Psoas muscle (tissue), 8 donors: ENCODE data around the gene TCERG1L. TPM values are rescaled to one million over a fixed set of nuclear protein-coding genes. Genes with fewer than 3 reads are reported as not detected.

Experiments
- ATAC-seq, 4 donors: fragments of 200-7000 bp; cut with Tn5 transposase; one replicate each; pipeline ENCODE4 v1.9.1; 2020; ENCODE audit warnings: moderate library complexity in 3 of 4, mild to moderate bottlenecking in 2 of 4
- DNase-seq, 2 donors: peaks; one replicate each; pipeline ENCODE4 v3.0.0-alpha.2; 2020
- H3K27ac ChIP-seq: fragments of 200-600 bp; one replicate; pipeline ENCODE4 v1.8.0; 2022
- H3K27me3 ChIP-seq, 3 donors: fragments of 200-600 bp in 1 of 3; one replicate each; pipeline versions ENCODE4 v1.6.1 to v1.8.0; 2013 to 2022; ENCODE audit warnings: low read length in 2 of 3, mild to moderate bottlenecking in 2 of 3, moderate library complexity in 1 of 3; ENCODE audit not compliant: insufficient read depth in 3 of 3
- H3K36me3 ChIP-seq, 2 donors: fragments of 200-600 bp in 1 of 2; one replicate each; pipeline versions ENCODE4 v1.6.1 to v1.8.0; 2013 to 2022; ENCODE audit warnings: low read depth in 1 of 2, mild to moderate bottlenecking in 1 of 2, moderate library complexity in 1 of 2; ENCODE audit not compliant: insufficient read depth in 1 of 2
- H3K4me1 ChIP-seq: fragments of 200-600 bp; one replicate; pipeline ENCODE4 v1.8.0; 2022
- H3K4me3 ChIP-seq: fragments of 200-600 bp; one replicate; pipeline ENCODE4 v1.8.0; 2022; ENCODE audit warnings: mild to moderate bottlenecking
- H3K9me3 ChIP-seq: fragments of 200-600 bp; one replicate; pipeline ENCODE4 v1.8.0; 2022
- CTCF ChIP-seq: fragments of 200-600 bp; IDR thresholded peaks from one replicate; pipeline ENCODE4 v1.8.0; 2022; ENCODE audit warnings: antibody characterized with exemption
- WGBS, 3 donors: extraction: QIAGEN DNeasy Blood & Tissue Kit; methylation state at CpG; one replicate each; pipeline versions ENCODE4 v1.1.6 to v1.1.7; 2013; 5-methylcytosine and 5-hydroxymethylcytosine counted together
- intact Hi-C, 2 donors: fragments of 100-400 bp; cut with DNase I; formaldehyde crosslinking; loops; one replicate each; pipeline versions ENCODE4 v1.11.0 to v1.14.2; 2022
- polyA plus RNA-seq, 3 donors: library from polyadenylated mRNA; stranded (reverse); fragments of 200-250 nt; gene quantifications; one replicate each; pipeline ENCODE4 v1.2.3, GENCODE V29; 2013
- total RNA-seq, 4 donors: library from RNA; stranded (reverse); fragmentation: NEBNext Ultra II Directional in 2 of 4; extraction: Animal tissue kit (Norgen Biotek cat#: 25700) in 2 of 4; gene quantifications; one replicate each; pipeline versions ENCODE4 v1.2.1 to v1.2.4, GENCODE V29; 2021 to 2023
- donor health status: healthy with polysubstance abuse.
- donor health status: DM: no; HTN: no; CAD: no; lungs with moderate emphysema.
- donor health status: Bipolar disorder and iron deficiency.
- donor health status: healthy.
- donor health status: DM: yes; HTN: yes; CAD: no.
- donor health status: DM: no; HTN: no; CAD: no.
- donor health status: DM: no; HTN: no; CAD: no.
- donor health status: DM: yes; HTN: yes; CAD: no.

TCERG1L gene
- total and polyA plus RNA-seq, 7 donors = 0.01 TPM; not detected in 6

GRCh38 chr10:131093795-131094366, 217.6 kb downstream of the TCERG1L start:
- no peak for TF ChIP-seq CTCF
- no peaks in the 10 kb centered on the region for H3K9me3 ChIP-seq
- intact Hi-C loops = no loop called here
- DNase-seq (no peak), ATAC-seq (no peak)
- no peak overlapping the region for H3K27ac ChIP-seq
- peaks cover 0 to 5% (median 0%) of the 10 kb centered on the region in 3 donors for H3K27me3 ChIP-seq
- no peaks in the 10 kb centered on the region for H3K36me3 ChIP-seq
- 79 to 83% (median 80%) methylated on average over 19 of the region's 19 CpGs for WGBS, 3 donors
- no peaks in the 10 kb centered on the region for H3K4me1 ChIP-seq
- H3K4me3 ChIP-seq = no peak overlapping the region

GRCh38 chr10:131093346-131093745, 218.2 kb downstream of the TCERG1L start:
- Histone ChIP-seq H3K27ac (no peak overlapping the region), H3K36me3 (no peaks in the 10 kb centered on the region), H3K4me1 (no peaks in the 10 kb centered on the region), H3K27me3 (peaks cover 0 to 8% (median 0%) of the 10 kb centered on the region in 3 donors), H3K4me3 (no peak overlapping the region), H3K9me3 (no peaks in the 10 kb centered on the region)
- intact Hi-C loops = no loop called here
- ATAC-seq (no peak), DNase-seq (no peak)
- 74 to 87% (median 83%) methylated on average over 14 of the region's 14 CpGs for WGBS, 3 donors
- no peak for TF ChIP-seq CTCF

GRCh38 chr10:131092876-131093275, 218.6 kb downstream of the TCERG1L start:
- 93 to 96% (median 94%) methylated on average over 21 of the region's 21 CpGs for WGBS, 3 donors
- Histone ChIP-seq H3K36me3 (no peaks in the 10 kb centered on the region), H3K4me1 (no peaks in the 10 kb centered on the region), H3K27me3 (peaks cover 0 to 8% (median 0%) of the 10 kb centered on the region in 3 donors), H3K9me3 (no peaks in the 10 kb centered on the region), H3K27ac (no peak overlapping the region), H3K4me3 (no peak overlapping the region)
- no peak for TF ChIP-seq CTCF
- no peak for DNase-seq
- no peak for ATAC-seq
- intact Hi-C loops = no loop called here

- intact Hi-C loops = no loop called here
- no peak overlapping the region for H3K4me3 ChIP-seq
These were observed 219.1 kb downstream of the TCERG1L start for GRCh38 chr10:131092386-131092785.

More at GRCh38 chr10:131092386-131092785, 219.1 kb downstream of the TCERG1L start:
- Histone ChIP-seq H3K4me1 (no peaks in the 10 kb centered on the region), H3K9me3 (no peaks in the 10 kb centered on the region), H3K27me3 (peaks cover 0 to 11% (median 0%) of the 10 kb centered on the region in 3 donors), H3K36me3 (no peaks in the 10 kb centered on the region), H3K27ac (no peak overlapping the region)
- 76 to 85% (median 80%) methylated on average over 12 of the region's 12 CpGs for WGBS, 3 donors
- ATAC-seq (no peak), DNase-seq (no peak)
- TF ChIP-seq CTCF = no peak
